Measurements from ENCODE around the gene TCEAL3. TPM values are rescaled to one million over a fixed set of nuclear protein-coding genes. Genes with fewer than 3 reads are reported as not detected.

TCEAL3 gene
- total and polyA plus RNA-seq, 9 of the 15 experiments (the other 6 are each of a cell fraction or from before 2014, with no cell fraction given), result not detected

DNA sequence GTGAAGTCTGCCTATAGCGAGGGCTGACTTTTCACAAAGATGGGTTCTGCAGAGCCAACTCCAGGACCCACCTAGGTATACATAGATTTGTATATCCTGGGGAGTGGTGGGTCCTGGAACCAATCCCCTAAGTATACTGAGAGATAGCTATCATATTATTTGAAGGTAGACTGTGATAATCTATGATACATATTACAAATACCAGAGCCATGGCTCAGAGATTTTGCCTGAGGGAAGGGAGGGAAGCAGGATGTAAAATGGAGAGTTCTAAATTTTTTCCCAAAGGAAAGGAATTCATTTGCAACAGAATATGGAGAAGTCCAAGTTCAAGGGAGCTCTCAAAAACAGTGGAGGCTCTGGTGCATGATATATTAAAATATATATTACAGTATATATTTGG lies 7.2 kb downstream of the TCEAL3 start (continued):
- TF ChIP-seq, protein P1, sequence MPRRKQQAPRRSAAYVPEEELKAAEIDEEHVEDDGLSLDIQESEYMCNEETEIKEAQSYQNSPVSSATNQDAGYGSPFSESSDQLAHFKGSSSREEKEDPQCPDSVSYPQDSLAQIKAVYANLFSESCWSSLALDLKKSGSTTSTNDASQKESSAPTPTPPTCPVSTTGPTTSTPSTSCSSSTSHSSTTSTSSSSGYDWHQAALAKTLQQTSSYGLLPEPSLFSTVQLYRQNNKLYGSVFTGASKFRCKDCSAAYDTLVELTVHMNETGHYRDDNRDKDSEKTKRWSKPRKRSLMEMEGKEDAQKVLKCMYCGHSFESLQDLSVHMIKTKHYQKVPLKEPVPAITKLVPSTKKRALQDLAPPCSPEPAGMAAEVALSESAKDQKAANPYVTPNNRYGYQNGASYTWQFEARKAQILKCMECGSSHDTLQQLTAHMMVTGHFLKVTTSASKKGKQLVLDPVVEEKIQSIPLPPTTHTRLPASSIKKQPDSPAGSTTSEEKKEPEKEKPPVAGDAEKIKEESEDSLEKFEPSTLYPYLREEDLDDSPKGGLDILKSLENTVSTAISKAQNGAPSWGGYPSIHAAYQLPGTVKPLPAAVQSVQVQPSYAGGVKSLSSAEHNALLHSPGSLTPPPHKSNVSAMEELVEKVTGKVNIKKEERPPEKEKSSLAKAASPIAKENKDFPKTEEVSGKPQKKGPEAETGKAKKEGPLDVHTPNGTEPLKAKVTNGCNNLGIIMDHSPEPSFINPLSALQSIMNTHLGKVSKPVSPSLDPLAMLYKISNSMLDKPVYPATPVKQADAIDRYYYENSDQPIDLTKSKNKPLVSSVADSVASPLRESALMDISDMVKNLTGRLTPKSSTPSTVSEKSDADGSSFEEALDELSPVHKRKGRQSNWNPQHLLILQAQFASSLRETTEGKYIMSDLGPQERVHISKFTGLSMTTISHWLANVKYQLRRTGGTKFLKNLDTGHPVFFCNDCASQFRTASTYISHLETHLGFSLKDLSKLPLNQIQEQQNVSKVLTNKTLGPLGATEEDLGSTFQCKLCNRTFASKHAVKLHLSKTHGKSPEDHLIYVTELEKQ (CRISPR knock-in tag; IDR thresholded peaks at IDR 0.05), result no peak
- no peak for TF ChIP-seq ZNF212 (CRISPR knock-in tag; IDR thresholded peaks at IDR 0.05)

DNA sequence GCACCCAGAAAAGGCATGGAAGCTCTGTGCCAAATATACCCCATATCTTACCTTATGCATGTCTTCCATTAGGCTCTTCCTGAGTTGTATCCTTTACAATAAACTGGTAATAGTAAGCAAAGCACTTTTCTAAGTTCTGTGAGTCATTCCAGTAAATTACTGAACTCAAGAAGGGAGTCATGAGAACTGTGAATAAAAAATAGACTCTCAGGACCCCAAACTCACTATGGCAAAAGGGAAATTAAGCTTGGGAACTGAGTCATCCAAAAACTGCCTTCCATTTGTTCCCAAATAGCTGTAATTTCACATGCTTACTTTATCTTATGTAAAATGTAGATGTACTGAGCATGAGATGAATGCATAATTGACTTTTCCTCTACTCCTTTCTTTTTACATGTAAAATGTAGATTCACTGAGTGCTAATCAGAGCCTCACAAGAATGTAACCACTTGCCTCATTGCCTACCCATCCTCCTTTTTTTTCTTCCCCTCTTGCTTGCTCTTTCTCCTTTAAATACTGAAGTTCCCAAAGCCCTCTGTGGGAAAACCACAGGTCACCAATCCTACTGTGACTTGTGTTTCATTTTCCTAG lies 8.1 kb downstream of the TCEAL3 start:
- no peaks in the 10 kb centered on the region for H3K4me1 ChIP-seq (replicated peaks in 1 of 2; ENCODE audit: control insufficient read depth in 2 of 2, insufficient read depth in 2 of 2, low read length in 2 of 2)
- ChIA-PET POLR2A (interaction anchor here (0.6 to 1.2 kb wide), 3 partner anchors 12 to 43 kb away, joined by 3 to 4 read pairs (median 3); no protein-coding TSS in a partner anchor), CTCF (ENCODE audit: low intra/inter-chr PET ratio) (no interaction called here)
- H3K27ac ChIP-seq (ENCODE audit: extremely low read depth, low read depth, low read length), result no peak overlapping the region
- ATAC-seq (no peak), FAIRE-seq (no peak), DNase-seq (ENCODE audit: extremely low read depth in 1 of 4, low spot score in 3 of 4) (no peak)
- H3K9ac ChIP-seq (ENCODE audit: insufficient read depth in 1 of 2, low read depth in 2 of 2, low read length in 2 of 2), result no peak overlapping the region
- no peaks in the 10 kb centered on the region for H3K9me3 ChIP-seq (replicated peaks; ENCODE audit: control insufficient read depth, insufficient read depth, low read depth, low read length)
- intact Hi-C loops (cut with micrococcal nuclease), result no loop called here
- no peaks in the 10 kb centered on the region for H4K20me1 ChIP-seq (replicated peaks; ENCODE audit: control insufficient read depth, insufficient read depth, low read length)
- H3K4me3 ChIP-seq, result no peak overlapping the region
- H3K27me3 ChIP-seq (ENCODE audit: control insufficient read depth in 2 of 2, insufficient read depth in 2 of 2, low read length in 2 of 2), result no peaks in the 10 kb centered on the region
- H3K79me2 ChIP-seq (ENCODE audit: control insufficient read depth, insufficient read depth, low read length), result no peaks in the 10 kb centered on the region
- H3K4me2 ChIP-seq (ENCODE audit: insufficient read depth, low read length), result no peak overlapping the region
- H3K36me3 ChIP-seq (ENCODE audit: control insufficient read depth, insufficient read depth, low read length), result no peaks in the 10 kb centered on the region
- H2AFZ ChIP-seq (ENCODE audit: low read depth, low read length), result no peak overlapping the region
- no TSS peak for BruUV-seq (replicated peaks)
- in situ Hi-C loops (cut with MboI), result no loop called here
- H3K9me1 ChIP-seq (ENCODE audit: control insufficient read depth, insufficient read depth, low read length), result no peaks in the 10 kb centered on the region
- TF ChIP-seq TAF15 (IDR thresholded peaks at IDR 0.05; ENCODE audit: low read depth, low read length) (no peak), PRMT5 (CRISPR knock-in tag; IDR thresholded peaks at IDR 0.05) (no peak), ZNF24 (IDR thresholded peaks at IDR 0.05) (no peak), FOXK2 (conservative IDR thresholded peaks at IDR 0.05 in 1 of 2, IDR thresholded peaks at IDR 0.05 in 1 of 2; ENCODE audit: low read depth in 2 of 2) (no peak), KAT2B (IDR thresholded peaks at IDR 0.05; ENCODE audit: low read depth, low read length) (no peak), CBX3 (IDR thresholded peaks at IDR 0.05; ENCODE audit: borderline replicate concordance in 1 of 2, low read length in 2 of 2) (no peak)
- TF ChIP-seq, protein P2, sequence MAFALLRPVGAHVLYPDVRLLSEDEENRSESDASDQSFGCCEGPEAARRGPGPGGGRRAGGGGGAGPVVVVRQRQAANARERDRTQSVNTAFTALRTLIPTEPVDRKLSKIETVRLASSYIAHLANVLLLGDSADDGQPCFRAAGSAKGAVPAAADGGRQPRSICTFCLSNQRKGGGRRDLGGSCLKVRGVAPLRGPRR (CRISPR knock-in tag; IDR thresholded peaks at IDR 0.05), result no peak
- TF ChIP-seq, protein P3, sequence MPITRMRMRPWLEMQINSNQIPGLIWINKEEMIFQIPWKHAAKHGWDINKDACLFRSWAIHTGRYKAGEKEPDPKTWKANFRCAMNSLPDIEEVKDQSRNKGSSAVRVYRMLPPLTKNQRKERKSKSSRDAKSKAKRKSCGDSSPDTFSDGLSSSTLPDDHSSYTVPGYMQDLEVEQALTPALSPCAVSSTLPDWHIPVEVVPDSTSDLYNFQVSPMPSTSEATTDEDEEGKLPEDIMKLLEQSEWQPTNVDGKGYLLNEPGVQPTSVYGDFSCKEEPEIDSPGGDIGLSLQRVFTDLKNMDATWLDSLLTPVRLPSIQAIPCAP (CRISPR knock-in tag; IDR thresholded peaks at IDR 0.05; ENCODE audit: borderline replicate concordance), result no peak
- TF ChIP-seq, protein P4, sequence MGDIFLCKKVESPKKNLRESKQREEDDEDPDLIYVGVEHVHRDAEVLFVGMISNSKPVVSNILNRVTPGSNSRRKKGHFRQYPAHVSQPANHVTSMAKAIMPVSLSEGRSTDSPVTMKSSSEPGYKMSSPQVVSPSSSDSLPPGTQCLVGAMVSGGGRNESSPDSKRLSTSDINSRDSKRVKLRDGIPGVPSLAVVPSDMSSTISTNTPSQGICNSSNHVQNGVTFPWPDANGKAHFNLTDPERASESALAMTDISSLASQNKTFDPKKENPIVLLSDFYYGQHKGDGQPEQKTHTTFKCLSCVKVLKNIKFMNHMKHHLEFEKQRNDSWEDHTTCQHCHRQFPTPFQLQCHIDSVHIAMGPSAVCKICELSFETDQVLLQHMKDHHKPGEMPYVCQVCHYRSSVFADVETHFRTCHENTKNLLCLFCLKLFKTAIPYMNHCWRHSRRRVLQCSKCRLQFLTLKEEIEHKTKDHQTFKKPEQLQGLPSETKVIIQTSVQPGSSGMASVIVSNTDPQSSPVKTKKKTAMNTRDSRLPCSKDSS (IDR thresholded peaks at IDR 0.05; ENCODE audit: low read depth, partially characterized antibody), result no peak
- TF ChIP-seq, protein P5, sequence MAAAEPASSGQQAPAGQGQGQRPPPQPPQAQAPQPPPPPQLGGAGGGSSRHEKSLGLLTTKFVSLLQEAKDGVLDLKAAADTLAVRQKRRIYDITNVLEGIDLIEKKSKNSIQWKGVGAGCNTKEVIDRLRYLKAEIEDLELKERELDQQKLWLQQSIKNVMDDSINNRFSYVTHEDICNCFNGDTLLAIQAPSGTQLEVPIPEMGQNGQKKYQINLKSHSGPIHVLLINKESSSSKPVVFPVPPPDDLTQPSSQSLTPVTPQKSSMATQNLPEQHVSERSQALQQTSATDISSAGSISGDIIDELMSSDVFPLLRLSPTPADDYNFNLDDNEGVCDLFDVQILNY (CRISPR knock-in tag; IDR thresholded peaks at IDR 0.05), result no peak
